ENCODE measurements around the gene TTC39A.
"Not testable (repeated sequence)": the region's sequence is repeated elsewhere in the genome, so short reads cannot be mapped to it uniquely, and the experiment has no call there.

The TTC39A gene

DNA sequence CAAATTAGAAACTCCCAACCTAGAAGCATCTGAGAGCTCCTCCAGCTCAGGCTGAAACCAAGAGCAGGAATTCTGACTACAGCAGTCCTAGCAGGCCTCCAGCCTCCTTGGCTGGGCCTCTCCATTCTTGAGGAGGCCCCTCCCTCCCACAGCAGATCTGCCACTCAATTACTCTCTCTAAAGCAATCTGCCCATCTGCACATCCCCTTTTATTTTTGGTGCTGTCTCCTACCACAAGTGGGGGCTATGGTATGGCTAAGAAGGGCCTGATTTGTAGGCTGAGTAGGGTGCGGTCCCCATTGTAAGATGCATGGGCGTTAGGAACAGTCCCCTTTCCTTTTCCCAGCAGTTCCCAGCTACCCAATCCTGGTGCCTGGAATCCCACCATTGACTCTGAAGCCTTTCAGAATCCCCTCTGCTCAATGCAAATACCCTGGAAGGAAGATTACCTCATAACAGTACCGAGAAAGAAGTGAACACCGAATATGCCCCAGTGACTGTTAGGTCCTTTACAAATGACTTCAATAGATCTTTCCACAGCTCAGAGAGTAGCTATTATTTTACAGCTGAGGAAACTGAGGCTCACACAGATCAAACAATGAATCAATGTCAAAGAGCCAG is 11.6 kb upstream of the TTC39A start:
- peak; percentile 50 for DNase-seq
- in situ Hi-C loops (cut with MboI; ENCODE audit: low pct_unique_long_range_greater_than_20kb, low sequenced_read_pairs), result no loop called here

DNA sequence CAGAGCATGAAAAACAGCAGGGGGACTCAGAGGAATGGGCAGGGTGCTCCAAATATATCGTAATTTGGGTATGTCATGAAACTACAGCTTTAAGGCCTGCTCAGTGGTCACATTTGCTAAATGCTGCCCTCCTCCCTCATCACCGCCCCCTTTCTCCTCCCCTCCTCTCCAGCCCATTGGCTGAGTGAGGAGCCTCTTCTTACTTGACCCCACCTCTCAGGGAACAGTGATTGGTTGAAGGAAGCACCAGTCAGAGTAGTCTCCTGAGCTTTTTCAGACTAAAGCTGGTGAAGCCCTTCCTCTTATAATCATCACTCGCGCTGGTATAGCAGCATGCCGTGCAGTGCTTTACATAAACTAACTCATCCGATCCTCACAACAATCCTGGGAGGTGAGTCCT is 10.0 kb upstream of the TTC39A start:
- in situ Hi-C loops (cut with MboI; ENCODE audit: low pct_unique_long_range_greater_than_20kb, low sequenced_read_pairs), result no loop called here

DNA sequence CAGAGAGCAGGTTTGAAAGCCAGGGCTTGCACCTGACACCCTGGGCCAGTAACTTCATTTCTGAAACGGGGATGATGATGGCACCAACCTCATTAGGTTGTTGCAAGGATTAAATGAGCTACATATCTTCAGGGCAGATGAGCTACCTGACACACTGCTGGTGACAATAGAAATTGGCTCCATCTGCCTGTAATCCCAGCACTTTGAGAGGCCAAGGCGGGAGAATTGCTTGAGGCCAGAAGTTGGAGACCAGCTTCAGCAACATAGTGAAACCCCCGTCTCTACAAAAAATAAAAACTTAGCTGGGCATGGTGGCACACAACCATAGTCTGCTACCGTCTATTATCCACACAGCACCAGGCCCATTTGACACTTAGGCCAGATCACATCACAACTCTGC is 6.3 kb upstream of the TTC39A start:
- in situ Hi-C loops (cut with MboI; ENCODE audit: low pct_unique_long_range_greater_than_20kb, low sequenced_read_pairs), result no loop called here
- DNase-seq, result no peak

More for the DNA sequence above, 10.0 kb upstream of the TTC39A start:
- DNase-seq, result no peak

DNA sequence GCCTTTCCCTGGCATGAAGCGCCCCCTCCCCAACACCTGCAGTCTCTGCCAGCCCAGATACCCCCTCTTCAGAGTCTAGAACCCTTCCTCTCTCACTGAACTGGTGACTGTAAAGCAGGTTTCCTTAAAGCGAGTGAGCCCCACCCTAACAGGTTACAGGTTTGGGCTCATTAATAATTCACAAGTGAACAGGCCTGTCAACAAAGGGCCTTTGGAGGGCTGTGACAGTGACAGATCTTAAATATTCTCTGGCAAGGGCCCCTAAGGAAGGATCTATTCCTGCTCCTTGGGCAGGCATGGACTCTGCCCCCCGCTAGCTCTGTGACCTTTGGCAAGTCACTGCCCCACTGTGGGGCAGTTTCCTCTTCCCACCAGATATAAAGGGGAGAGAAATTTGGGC is 5.6 kb upstream of the TTC39A start:
- DNase-seq, result no peak
- in situ Hi-C loops (cut with MboI; ENCODE audit: low pct_unique_long_range_greater_than_20kb, low sequenced_read_pairs), result no loop called here

DNA sequence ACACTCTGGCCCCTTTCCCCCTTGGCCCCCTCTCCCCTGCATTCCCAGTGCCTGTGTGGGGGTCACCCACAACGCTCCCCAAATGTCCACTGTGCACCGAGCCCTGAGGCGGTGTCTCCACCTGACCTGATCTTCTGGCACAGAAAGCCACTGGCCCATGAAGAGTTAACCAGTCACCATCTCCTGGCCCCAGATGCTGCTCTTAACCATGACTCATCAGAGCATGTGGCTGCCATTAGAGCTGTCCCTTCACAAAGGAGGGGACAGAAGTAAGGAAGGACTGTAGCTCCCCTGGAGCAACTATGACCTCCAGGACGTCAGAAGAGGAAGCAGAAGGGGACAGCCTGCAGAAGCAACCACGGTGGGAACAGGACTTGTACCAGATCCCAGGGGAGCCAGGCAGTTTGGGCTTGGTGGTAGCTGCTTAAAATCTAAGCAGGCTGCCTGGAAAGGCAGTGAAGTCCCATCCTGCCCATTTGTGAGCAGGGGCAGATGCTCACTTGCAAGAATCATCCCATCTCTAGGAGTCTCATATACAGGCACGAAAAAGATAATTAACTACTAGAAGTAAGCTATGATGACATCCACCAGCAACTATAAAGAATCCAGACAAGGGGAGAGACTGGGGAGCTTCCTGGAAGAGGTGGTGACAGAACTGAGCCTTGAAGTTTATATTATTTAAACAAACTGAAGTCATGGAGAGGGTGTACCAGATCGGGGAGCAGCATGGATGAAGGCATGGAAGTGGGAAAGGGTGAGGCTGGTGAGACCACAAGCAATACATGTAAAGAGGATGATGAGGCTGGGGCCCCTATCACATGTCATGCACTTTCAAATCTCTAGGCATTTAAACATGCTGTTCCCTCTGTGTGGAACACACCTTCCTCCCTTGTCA is 1.1 kb upstream of the TTC39A start:
- in situ Hi-C loops (cut with MboI; ENCODE audit: low pct_unique_long_range_greater_than_20kb, low sequenced_read_pairs), result no loop called here
- peak; percentile 70 for DNase-seq

DNA sequence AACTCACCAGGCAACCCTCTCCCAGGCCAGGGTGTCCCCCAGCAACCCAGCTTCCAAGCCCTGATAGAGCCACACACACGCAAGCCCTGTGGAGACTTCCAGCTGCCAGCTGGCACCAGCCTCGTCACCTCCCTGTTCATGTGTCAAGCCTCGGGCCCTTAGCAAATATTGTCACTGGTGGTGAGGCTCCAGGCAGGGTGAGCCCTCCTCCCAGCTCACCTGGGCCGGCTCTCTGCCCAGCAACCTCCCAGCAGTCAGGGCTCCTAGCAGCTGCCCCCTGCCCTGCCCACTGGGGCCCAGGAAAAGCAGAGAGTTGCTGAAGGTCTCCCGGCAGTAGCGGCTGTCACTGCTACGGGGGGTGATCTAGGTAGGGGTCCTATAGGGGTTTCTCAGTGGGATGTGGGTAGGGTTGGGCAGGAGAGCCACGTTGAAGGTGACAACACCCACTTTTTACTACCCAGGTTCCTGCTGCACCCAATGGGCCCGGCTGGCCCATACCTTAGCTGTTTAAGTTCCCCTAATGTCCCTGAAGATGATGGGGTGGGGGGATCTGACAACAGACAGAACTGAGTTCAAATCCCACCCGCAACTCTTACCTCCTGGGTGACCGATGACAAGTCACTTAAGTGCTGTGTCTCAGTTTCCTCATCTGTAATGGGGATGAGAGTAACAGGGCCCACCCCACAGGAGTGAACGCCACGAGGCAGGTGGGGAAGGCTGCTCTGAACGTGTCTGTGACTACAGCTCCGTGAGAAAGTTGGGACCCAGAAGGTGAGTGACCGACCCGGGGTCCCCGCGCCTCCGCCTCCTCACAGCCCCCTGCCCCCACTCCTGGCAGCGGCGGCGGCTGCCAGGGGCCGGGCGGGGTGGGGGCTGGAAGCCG is 678 bp downstream of the TTC39A start:
- no peak for DNase-seq
- in situ Hi-C loops (cut with MboI; ENCODE audit: low pct_unique_long_range_greater_than_20kb, low sequenced_read_pairs), result no loop called here

DNA sequence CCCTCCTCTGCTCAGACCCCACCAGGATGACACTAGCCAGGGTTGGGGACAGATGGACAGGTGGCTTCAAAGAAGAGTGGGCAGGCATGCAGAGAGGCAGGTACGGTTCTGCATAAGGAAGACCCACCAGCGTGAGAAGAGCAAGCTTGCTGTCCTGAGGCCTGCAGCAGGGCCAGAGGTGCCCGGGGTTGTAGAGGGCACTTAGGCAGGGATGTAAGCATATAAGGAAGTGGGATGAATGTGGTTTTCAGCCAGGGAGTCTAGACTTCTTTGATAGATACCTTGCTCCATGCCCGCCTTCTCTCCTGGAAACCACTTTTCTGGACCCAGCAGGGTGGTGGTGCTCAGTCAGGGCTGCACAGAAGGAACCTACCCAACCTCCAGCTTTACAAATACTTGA is 1.4 kb downstream of the TTC39A start:
- peak; percentile 14 for DNase-seq
- in situ Hi-C loops (cut with MboI; ENCODE audit: low pct_unique_long_range_greater_than_20kb, low sequenced_read_pairs), result no loop called here

DNA sequence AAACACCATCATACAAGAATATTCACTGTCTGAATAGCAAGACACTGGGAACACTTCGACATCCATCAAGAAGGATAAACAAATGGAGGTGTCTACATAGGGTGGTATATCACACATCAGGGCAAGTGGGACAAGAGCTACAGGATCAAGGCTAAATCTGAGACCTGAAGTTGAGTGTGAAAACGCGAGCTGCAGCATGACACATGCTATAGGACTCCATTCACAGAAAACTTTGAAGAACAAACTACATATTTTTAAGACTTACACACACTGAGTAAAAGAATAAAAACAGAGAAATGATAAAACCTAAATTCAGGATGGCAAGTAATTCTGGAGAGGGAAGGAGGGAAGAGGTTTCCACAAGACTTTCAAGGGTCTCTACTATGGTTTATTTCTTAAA is 2.1 kb downstream of the TTC39A start:
- in situ Hi-C loops (cut with MboI; ENCODE audit: low pct_unique_long_range_greater_than_20kb, low sequenced_read_pairs), result no loop called here
- no peak for DNase-seq

DNA sequence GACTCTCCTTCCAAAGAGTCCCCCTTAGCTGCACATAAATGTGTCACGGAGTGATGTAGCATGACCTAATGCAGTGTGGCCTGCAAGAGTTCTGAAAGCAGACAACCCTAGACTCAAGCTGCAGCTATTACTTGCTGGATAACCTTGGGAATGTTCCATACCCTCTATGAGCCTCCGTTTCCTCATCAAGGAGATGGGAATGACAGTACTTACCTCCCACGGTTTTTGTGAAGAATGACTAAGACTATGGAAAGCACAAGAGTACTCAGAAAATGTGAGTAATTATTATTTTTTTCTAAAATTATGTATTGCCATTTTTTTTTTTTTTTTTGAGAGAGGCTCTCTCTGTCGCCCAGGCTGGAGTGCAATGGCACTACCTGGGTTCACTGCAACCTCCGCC is 3.0 kb downstream of the TTC39A start:
- DNase-seq, result no peak
- in situ Hi-C loops (cut with MboI; ENCODE audit: low pct_unique_long_range_greater_than_20kb, low sequenced_read_pairs), result no loop called here

DNA sequence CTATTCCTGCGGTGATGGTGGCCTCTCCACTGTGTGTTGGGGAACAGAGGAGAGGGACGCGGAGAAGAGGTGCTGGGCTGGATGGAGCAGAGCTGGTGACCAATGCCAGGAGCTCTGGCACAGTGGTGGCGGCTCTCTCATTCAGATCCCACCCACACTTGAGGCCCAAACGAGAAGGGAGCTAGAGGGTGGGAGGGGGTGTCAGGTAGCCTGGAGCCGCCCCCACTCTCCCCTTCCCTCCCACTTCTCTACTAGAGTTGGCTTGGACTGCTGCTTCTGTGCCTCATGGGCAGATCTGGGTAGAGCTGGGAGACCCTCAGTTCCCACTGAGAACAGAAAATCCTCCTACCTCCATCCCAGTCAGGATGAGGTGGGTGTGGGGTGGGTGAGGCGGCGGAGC is 3.5 kb downstream of the TTC39A start:
- in situ Hi-C loops (cut with MboI; ENCODE audit: low pct_unique_long_range_greater_than_20kb, low sequenced_read_pairs), result no loop called here
- no peak for DNase-seq

DNA sequence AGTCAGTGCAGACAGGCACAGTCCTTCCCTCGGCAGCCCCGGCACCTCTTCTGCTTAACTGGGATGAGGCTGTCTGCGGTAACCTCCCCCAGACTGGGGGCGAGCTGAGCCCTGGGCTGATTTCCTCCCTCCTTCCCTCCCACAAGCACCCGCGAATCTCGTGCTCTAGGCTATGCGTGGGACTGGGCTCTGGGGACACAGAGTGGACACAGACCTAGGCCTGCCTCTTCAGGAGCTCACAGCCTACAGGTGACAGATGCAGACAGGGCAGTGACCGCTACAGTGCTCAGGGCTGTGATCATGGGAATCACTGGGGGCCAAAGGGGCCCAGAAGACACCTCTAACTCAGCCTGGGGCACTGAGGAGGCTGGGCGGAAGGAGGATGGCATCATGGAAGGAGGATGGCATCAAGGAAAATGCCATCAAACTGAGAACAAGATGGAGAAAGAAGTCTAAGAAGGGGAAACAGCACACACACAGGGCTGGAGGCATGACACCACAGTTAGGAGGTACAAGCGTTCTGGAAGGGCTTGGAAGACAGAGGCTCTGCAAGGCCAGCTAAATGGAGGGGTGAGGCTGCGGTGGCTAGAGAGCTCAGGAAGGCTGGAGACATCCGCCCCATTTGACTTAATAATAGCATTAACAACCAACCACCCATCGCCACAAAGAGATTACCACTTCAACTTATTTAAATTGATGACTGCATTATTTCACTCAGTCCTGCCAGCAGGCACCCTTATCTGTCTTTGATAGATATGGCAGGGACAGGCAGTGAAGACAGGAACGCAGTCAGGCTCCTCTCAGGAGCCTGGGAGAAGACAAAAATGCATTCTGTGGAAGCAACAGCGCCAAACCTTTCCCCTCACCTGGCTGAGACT is 4.2 kb downstream of the TTC39A start:
- peak; percentile 56 for DNase-seq
- in situ Hi-C loops (cut with MboI; ENCODE audit: low pct_unique_long_range_greater_than_20kb, low sequenced_read_pairs), result no loop called here

DNA sequence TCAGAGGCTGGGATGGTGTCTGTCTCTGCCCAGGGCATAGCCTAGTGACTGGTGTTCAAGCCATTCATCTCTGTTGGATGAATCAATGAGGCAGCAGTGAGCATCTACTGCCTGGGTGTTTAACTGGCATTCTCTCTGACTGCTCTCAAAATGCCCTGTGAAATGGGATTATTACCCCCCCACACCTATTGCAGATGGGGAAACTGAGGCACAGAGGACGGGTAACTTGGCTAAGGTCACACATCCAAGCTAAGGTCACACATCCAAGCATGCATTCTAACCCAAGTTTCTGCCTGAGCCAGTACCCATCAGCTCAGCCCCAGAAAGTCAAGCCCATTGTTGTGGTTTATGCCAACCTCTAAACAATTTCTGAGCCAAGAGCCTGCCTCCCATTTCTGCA is 5.0 kb downstream of the TTC39A start:
- in situ Hi-C loops (cut with MboI; ENCODE audit: low pct_unique_long_range_greater_than_20kb, low sequenced_read_pairs), result no loop called here
- no peak for DNase-seq

DNA sequence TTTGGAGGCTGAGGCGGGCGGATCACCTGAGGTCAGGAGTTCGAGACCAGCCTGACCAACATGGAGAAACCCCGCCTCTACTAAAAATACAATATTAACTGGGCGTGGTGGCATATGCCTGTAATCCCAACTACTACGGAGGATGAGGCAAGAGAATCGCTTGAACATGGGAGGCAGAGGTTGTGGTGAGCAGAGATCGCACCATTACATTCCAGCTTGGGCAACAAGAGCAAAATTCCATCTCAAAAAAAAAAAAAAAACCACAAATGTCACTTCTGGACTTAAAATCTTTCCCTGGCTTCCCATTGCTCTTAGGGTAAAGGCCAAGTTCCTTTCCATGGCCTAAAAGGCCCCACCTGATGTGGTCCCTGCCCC is 5.4 kb downstream of the TTC39A start:
- in situ Hi-C loops (cut with MboI; ENCODE audit: low pct_unique_long_range_greater_than_20kb, low sequenced_read_pairs); DNase-seq: not testable (repeated sequence)

DNA sequence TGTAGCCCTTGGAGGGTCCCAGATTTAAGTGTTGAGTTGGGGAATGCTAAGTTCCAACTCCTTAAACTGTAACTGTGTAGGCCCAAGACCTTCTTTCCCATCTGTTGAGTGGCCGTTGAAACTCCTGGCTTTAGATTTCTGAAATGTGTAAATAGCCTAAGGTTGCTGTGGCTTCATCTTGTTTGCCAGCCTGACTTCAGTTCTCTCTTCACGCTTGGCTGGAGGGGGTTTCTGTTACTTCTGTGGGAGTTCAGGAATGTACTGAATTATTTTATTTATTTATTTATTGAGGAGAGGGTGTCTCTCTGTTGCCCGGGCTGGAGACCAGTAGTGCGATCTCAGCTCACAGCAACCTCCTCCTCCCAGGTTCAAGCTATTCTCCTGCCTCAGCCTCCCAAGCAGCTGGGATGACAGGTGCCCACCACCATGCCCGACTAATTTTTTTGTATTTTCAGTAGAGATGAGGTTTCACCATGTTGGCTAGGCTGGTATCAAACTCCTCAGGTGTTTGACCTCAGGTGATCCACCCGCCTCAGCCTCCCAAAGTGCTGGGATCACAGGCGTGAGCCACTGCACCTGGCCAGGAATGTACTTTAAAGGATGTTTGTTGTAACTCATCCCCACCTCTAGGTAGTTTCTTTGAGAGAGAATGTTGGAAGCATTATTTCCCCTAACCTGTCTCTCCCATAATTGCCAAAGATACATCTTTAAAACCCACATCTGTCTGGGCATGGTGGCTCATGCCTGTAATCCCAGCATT is 5.9 kb downstream of the TTC39A start:
- DNase-seq, result no peak
- in situ Hi-C loops (cut with MboI; ENCODE audit: low pct_unique_long_range_greater_than_20kb, low sequenced_read_pairs), result no loop called here

DNA sequence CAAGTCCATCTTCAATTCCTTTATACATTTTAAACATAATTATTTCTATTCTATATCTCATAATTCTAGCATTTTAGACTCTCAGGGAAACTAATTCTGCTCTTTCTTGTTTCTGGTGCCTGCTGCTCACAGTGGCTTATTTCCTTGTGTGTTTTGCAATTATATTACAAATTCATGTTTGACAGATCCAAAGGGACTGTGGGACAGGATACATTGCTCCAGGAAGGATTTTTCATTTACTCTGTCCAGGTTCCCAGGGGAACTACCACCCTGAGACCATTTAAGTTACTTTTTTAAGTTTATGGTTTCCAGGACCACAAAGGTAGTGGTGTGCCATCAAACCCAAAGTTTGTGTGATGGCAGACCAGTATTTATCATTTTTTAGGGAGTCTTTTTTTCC is 6.6 kb downstream of the TTC39A start:
- no peak for DNase-seq
- in situ Hi-C loops (cut with MboI; ENCODE audit: low pct_unique_long_range_greater_than_20kb, low sequenced_read_pairs), result no loop called here

DNA sequence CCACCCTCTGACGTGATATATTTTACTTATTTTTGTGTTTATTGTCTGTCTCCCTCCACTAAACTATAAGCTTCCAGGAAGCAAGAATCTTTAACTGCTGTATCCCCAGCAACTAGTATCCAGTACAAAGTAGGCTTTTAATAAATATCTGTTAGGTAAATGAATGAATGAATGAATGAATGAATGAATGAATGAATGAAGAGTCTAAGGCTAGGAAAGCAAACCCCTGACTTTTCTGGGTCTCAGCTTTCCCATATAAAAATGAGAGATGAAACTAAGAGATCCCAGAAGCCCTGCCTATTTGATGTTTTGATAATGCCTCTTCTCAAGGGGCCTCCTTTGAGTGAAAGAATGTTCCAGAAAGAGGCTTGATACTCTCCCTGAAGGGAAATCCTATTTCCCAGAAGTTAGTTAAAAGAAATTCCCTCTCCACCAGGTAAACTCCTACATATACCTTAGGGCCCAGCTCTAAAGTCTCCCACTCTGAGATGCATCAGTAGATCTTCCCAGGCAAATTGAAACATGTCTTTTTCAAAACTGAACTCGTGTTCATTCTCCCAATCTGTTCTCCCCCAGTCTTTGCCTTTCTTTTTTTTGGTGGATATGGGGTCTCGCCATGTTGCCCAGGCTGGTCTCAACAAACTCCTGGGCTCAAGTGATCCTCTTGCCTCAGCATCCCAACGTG is 7.8 kb downstream of the TTC39A start:
- in situ Hi-C loops (cut with MboI; ENCODE audit: low pct_unique_long_range_greater_than_20kb, low sequenced_read_pairs), result no loop called here

DNA sequence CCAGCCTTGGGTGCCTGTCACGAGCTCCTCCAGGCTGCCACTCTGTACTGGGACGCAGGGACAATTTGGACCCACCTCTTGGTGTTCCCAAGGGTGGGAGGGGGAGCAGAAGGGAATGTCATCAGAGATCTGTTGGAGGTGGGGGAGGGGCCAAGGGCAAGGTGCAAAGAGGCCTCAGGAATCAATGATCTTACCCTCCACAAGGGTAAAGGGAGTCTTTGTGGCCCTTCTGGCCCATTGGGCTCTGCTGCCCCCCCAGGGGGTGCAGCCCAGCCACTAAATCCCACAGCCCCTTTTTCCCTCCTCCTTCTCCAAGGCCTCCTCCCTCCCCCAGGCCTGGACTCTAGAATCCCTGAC is 8.5 kb downstream of the TTC39A start:
- DNase-seq, result no peak
- in situ Hi-C loops (cut with MboI; ENCODE audit: low pct_unique_long_range_greater_than_20kb, low sequenced_read_pairs), result no loop called here

More for the DNA sequence above, 7.8 kb downstream of the TTC39A start:
- no peak for DNase-seq

All from KBM-7 (cell line).